ENCODE measurements around the gene RBKS. TPM values are rescaled to one million over a fixed set of nuclear protein-coding genes. Genes with fewer than 3 reads are reported as not detected.

Gene RBKS
- total and polyA plus RNA-seq, 2 of the 8 experiments (the other 6 are each of a cell fraction or from before 2014, with no cell fraction given): 1.1 to 1.5 TPM

GRCh38 chr2:27738349-27739057 is 151.7 kb downstream of the RBKS start:
- H4K8ac ChIP-seq (ENCODE audit: extremely low read depth, insufficient read depth, low read length): no peak overlapping the region
- H3K4me3 ChIP-seq (ENCODE audit: extremely low read depth in 1 of 4, insufficient read depth in 2 of 4, low read depth in 3 of 4, low read length in 4 of 4): no peak overlapping the region
- no peaks in the 10 kb centered on the region for H3K36me3 ChIP-seq (ENCODE audit: control insufficient read depth in 2 of 4, insufficient read depth in 4 of 4, low read length in 3 of 4)
- DNase-seq (ENCODE audit: low read depth in 1 of 2, low spot score in 2 of 2) (no peak), FAIRE-seq (no peak)
- CTCF ChIA-PET (ENCODE audit: partially characterized antibody): interaction anchor here (0.5 to 0.9 kb wide), 2 partner anchors 34 to 252 kb away, joined by 3 to 6 read pairs; no protein-coding TSS in a partner anchor
- H4K91ac ChIP-seq (replicated peaks; ENCODE audit: insufficient read length, low read length): no peak overlapping the region
- peaks cover 8% of the 10 kb centered on the region; the same call in 1 of the 2 replicates for H3K23me2 ChIP-seq (ENCODE audit: low read depth, low read length)
- peaks cover 5 to 12% (median 7%) of the 10 kb centered on the region in 4 experiments for H3K4me1 ChIP-seq (replicated peaks in 1 of 4; ENCODE audit: control insufficient read depth in 3 of 4, insufficient read depth in 4 of 4, low read length in 3 of 4)
- H3K79me1 ChIP-seq (ENCODE audit: low read depth, low read length): no peaks in the 10 kb centered on the region
- H2BK12ac ChIP-seq (ENCODE audit: low read depth, low read length): no peak overlapping the region
- peaks cover 0 to 4% of the 10 kb centered on the region in 2 experiments; a peak in 1 of 4 replicates for H3K9me3 ChIP-seq (ENCODE audit: insufficient read depth in 2 of 2, low read depth in 1 of 2, low read length in 1 of 2)
- no peak overlapping the region for H2BK120ac ChIP-seq (replicated peaks; ENCODE audit: low read depth, low read length)
- POLR2A ChIA-PET (ENCODE audit: partially characterized antibody): interaction anchor here (1.2 to 5.2 kb wide), 2 partner anchors 13 to 35 kb away, joined by 3 to 63 read pairs; no protein-coding TSS in a partner anchor
- no peak overlapping the region; a peak in 1 of 7 replicates for H3K9ac ChIP-seq (replicated peaks in 1 of 4; ENCODE audit: extremely low read depth in 1 of 4, low read depth in 3 of 4, low read length in 3 of 4)
- no peak overlapping the region for H3K4ac ChIP-seq (replicated peaks; ENCODE audit: insufficient read length, low read depth, low read length)
- no peak overlapping the region for H2AFZ ChIP-seq (ENCODE audit: low read length)
- no peaks in the 10 kb centered on the region; a peak in 1 of 7 replicates for H3K27me3 ChIP-seq (replicated peaks in 1 of 4; ENCODE audit: control insufficient read depth in 3 of 4, extremely low read depth in 1 of 4, insufficient read depth in 3 of 4, low read length in 3 of 4)
- H2AK5ac ChIP-seq (ENCODE audit: low read depth, low read length): no peak overlapping the region; the same call in 1 of the 2 replicates
- H3K4me2 ChIP-seq (ENCODE audit: insufficient read depth in 1 of 2, low read depth in 2 of 2, low read length in 2 of 2): no peak overlapping the region
- H4K5ac ChIP-seq (ENCODE audit: insufficient read length, low read depth, low read length): no peak overlapping the region
- H2BK5ac ChIP-seq (ENCODE audit: low read depth, low read length): no peak overlapping the region
- 92% methylated on average over 13 of the region's 13 CpGs; no CpG with 5 or more reads in 1 of the 2 experiments for WGBS, 2 experiments (ENCODE audit: extremely low coverage in 1 of 2, insufficient coverage in 1 of 2, insufficient read length in 1 of 2, insufficient replicate concordance in 2 of 2, low coverage in 1 of 2, low lambda C conversion rate in 2 of 2, missing lambda C conversion rate in 1 of 2)
- no peaks in the 10 kb centered on the region for H3K79me2 ChIP-seq (ENCODE audit: control insufficient read depth in 1 of 2, insufficient read depth in 2 of 2, low read length in 2 of 2)
- H3K56ac ChIP-seq (replicated peaks; ENCODE audit: insufficient read length, low read depth, low read length): no peak overlapping the region
- no peak overlapping the region for H3K14ac ChIP-seq (ENCODE audit: insufficient read length)
- no peak overlapping the region for H2BK20ac ChIP-seq (ENCODE audit: low read length)
- H2BK15ac ChIP-seq (ENCODE audit: low read length): no peak overlapping the region; the same call in 1 of the 2 replicates
- no peaks in the 10 kb centered on the region for H4K20me1 ChIP-seq (replicated peaks in 1 of 2; ENCODE audit: control insufficient read depth in 1 of 2, insufficient read depth in 2 of 2, low read length in 2 of 2)
- no peak overlapping the region for H3K27ac ChIP-seq (ENCODE audit: low read depth, low read length)
- no peak overlapping the region for H3K18ac ChIP-seq (ENCODE audit: extremely low read depth, low read length)
- H3K23ac ChIP-seq (ENCODE audit: insufficient read length): no peak overlapping the region
- no peak for TF ChIP-seq CREB1 (IDR thresholded peaks at IDR 0.05)
- no peak for TF ChIP-seq POU5F1 (IDR thresholded peaks at IDR 0.05; ENCODE audit: low read depth, low read length)
- TF ChIP-seq CTCF (IDR thresholded peaks at IDR 0.05; ENCODE audit: control extremely low read depth in 1 of 3, insufficient read depth in 1 of 3, low read depth in 1 of 3, low read length in 3 of 3): no peak
- TF ChIP-seq SAP30 (IDR thresholded peaks at IDR 0.05; ENCODE audit: insufficient read depth, insufficient replicate concordance, low read length): no peak
- TF ChIP-seq TEAD4 (IDR thresholded peaks at IDR 0.05; ENCODE audit: low read depth, low read length): no peak
- no peak for TF ChIP-seq CTBP2 (IDR thresholded peaks at IDR 0.05; ENCODE audit: borderline replicate concordance, insufficient read depth, insufficient read length, low read length)
- TF ChIP-seq HDAC6 (IDR thresholded peaks at IDR 0.05; ENCODE audit: low read depth, low read length): no peak
- no peak for TF ChIP-seq TAF1 (IDR thresholded peaks at IDR 0.05; ENCODE audit: low read depth, low read length)
- TF ChIP-seq PHF8 (conservative IDR thresholded peaks at IDR 0.05; ENCODE audit: low read depth, low read length): no peak
- no peak for TF ChIP-seq RBBP5 (IDR thresholded peaks at IDR 0.05; ENCODE audit: borderline replicate concordance, low read depth, low read length)

All from H1 (cell line).